HG03060 (cell line): Measurements from ENCODE around the gene LAMA5.

Source experiments
- ATAC-seq: cut with Tn5 transposase; IDR thresholded peaks from one replicate; pipeline ENCODE4 v1.9.1; 2021; ENCODE audit warnings: low read depth, moderate number of reproducible peaks; ENCODE audit not compliant: unreplicated experiment

Gene LAMA5

DNA sequence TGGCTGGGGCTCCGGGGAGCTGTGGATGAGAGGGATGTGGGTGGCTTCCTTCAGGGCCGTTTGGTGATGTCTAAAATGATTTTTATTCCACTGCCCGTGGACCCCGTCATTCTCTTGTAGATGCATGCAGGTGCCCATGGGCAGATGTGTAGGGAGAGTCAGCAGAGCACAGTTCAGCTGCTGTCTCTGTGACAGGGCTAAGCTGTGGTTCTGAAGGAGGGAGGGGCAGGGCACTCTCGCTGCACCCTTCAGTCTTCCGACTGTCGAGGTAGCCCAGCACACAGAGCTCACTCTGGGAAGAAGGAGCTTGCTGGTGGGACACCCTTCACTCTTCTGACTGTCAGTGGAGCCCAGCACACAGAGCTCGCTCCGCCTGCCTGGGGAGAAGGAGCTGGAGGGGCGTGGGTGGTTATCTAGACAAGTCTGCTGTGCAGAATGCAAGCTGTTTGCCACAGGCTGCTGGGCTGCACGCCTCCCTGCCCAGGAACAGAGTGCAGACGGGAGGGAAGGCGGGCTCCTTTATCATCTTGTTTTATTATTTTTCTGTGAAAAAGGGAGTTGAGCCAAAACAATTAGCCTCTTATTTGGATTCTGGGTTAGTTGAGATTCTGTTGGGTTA, 92.7 kb downstream of the LAMA5 start:
- ATAC-seq: no peak

- no peak for ATAC-seq
Observed at GRCh38 chr20:62273416-62273815, 93.7 kb downstream of the LAMA5 start.

DNA sequence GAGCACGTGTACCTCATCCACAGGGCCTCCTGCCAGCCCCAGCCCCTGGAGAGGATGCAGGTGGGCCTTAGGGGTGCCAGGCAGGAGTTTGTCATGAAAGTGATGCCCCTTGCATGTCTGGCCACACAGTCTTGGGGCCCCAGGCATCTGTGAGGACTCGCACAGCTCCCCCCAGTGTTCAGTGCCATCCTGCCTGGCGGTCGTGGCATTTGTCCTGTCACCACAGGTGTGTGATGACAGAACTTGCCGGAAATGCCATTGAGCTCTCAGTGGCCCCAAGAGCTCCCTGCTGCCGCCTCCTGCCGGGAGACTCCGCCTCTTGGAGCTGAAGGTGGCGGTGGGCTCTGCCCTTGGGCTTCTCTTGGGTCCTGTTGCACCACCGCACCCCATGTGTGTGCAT, 94.9 kb downstream of the LAMA5 start:
- no peak for ATAC-seq

DNA sequence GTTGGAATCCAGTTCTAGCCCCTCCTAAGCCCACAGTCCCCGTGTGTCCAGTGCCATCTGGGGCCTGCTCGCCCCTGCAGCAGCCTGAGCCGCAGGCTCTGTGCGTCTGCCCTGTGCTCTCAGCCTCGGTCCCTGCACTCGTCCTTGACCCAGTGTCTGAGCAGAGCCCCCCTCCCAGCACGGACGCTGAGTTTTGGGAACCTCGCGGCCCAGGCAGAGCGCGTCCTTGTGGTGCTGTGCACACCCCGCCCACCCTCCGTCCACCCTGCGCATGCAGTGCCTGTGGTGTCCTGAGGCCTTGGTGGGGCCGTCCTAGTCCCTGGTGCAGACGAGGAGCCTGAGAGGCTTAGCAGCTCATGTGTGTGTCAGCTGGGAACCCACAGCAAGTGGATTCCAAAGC, 97.2 kb downstream of the LAMA5 start:
- no peak for ATAC-seq

DNA sequence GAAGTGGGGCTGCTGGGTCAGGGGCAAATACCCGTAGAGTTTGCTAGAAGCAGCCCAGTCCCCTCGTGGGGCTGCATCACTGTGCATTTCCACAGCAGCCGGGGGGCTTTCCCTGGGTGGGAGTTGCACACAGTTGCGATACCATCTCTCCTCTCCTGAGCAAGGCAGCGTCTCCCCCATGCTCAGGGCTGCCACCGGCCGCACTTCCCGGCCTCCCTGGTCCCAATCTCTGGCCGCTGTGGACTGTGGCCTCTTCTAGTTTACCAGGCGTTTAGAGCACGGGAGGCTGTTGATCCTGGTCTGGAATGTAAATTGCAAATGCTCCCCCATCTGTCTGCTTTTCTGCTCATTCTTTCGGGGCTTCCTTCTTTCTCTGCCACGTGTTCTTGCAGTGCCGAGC, 97.7 kb downstream of the LAMA5 start:
- ATAC-seq: no peak

GRCh38 chr20:62268228-62268900, 98.7 kb downstream of the LAMA5 start:
- no peak for ATAC-seq

- no peak for ATAC-seq
Observed at GRCh38 chr20:62267543-62267942, 99.6 kb downstream of the LAMA5 start.

DNA sequence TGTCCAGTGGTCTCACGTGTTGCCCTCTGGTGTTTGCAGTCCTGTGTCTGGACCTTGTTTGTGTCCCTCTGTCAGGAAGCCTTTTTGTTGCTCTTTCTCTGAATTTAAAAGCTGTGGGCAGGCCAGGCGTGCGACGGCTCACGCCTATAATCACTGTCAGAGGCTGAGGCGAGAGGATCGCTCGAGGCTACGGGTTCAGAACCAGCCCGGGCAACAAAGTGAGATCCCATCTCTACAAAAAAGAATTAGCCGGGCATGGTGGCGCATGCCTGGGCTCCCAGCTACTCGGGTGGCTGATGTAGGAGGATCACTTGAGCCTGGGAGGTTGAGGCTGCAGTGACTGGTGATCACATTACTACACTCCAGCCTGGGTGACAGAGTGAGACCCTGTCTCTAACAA, 100.3 kb downstream of the LAMA5 start:
- ATAC-seq: no peak

- no peak for ATAC-seq
Observed at GRCh38 chr20:62266340-62266739, 100.8 kb downstream of the LAMA5 start.

DNA sequence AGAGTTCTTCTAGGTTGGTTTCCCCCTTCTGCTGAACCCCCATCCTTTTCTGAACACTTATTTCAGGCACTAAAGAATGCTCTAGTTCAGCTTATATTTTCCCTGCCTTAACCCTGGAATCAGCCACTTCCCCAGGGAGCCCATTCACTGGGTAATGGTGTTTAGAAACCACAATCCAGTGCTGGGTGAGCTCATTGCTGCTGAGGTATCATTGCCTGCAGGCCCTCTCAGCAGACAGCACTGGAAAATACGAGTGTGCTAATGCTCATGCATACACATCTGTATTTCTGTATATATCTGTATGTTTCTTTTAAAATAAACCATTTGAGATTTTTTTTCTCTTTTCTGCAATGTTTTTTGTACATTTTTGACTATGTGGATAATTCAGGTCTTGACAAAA, 101.7 kb downstream of the LAMA5 start:
- ATAC-seq: no peak

GRCh38 chr20:62263396-62263795, 103.7 kb downstream of the LAMA5 start:
- ATAC-seq: no peak

GRCh38 chr20:62262064-62262463, 105.0 kb downstream of the LAMA5 start:
- ATAC-seq: no peak

DNA sequence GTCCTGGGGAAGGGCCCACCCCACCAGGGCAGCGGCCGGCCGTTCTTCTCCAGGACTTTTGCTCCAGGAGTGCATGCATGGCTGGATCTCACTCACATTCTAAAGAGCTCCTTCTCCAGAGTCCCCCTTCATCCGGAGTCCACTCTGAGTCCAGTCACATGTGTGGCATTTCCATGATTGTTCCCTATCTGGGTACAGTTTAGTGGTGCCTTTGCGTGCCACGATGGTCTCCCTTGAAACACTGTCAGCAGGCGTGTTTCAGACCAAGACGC, 107.9 kb downstream of the LAMA5 start:
- ATAC-seq: no peak
